Keratinocyte (primary cell): Measurements from ENCODE around the gene HHATL. TPM values are rescaled to one million over a fixed set of nuclear protein-coding genes. Genes with fewer than 3 reads are reported as not detected.

Experiments
- DNase-seq: peaks from one replicate; pipeline ENCODE4 v3.0.0-alpha.2; 2011; ENCODE audit warnings: low read depth, missing footprints, low spot score
- FAIRE-seq: peaks from 2 replicates; lab custom pipeline; 2011; peaks lifted over from hg19 to GRCh38; lab: Jason Lieb, UNC
- H2AFZ ChIP-seq: 2 replicates; pipeline ENCODE4 v1.6.0; 2012; ENCODE audit warnings: low read length, control low read depth, inconsistent platforms; ENCODE audit not compliant: control insufficient read depth
- H3K27ac ChIP-seq: 2 replicates; pipeline ENCODE4 v1.5.1; 2011; ENCODE audit warnings: low read length; ENCODE audit not compliant: control insufficient read depth, insufficient read depth
- H3K27me3 ChIP-seq: 3 replicates; pipeline ENCODE4 v1.6.0; 2011; ENCODE audit warnings: low read length; ENCODE audit not compliant: control insufficient read depth, insufficient read depth; ENCODE audit errors: extremely low read depth
- H3K36me3 ChIP-seq, 2 experiments: 2 replicates in 1 of 2; 3 replicates in 1 of 2; pipeline ENCODE4 v1.5.1; 2011; ENCODE audit warnings: low read length in 2 of 2, mild to moderate bottlenecking in 1 of 2; ENCODE audit not compliant: control insufficient read depth in 2 of 2, insufficient read depth in 2 of 2; ENCODE audit errors: extremely low read depth in 1 of 2
- H3K4me1 ChIP-seq: 3 replicates; pipeline ENCODE4 v1.5.1; 2011; ENCODE audit warnings: low read length; ENCODE audit not compliant: control insufficient read depth, insufficient read depth; ENCODE audit errors: extremely low read depth
- H3K4me2 ChIP-seq: 3 replicates; pipeline ENCODE4 v1.6.0; 2011; ENCODE audit warnings: low read depth, low read length; ENCODE audit not compliant: control insufficient read depth, insufficient read depth; ENCODE audit errors: extremely low read depth
- H3K4me3 ChIP-seq, 3 experiments: fragments of 200-600 bp in 1 of 3; sonication (generic) in 1 of 3; 2 replicates in 2 of 3; 3 replicates in 1 of 3; pipeline ENCODE4 v1.5.1; 2011 to 2016; ENCODE audit warnings: low read length in 3 of 3, mild to moderate bottlenecking in 3 of 3, control low read depth in 2 of 3, inconsistent platforms in 1 of 3, low read depth in 1 of 3, mixed read lengths in 1 of 3, mixed run types in 1 of 3, moderate library complexity in 1 of 3; ENCODE audit not compliant: control insufficient read depth in 2 of 3, insufficient read depth in 2 of 3; ENCODE audit errors: extremely low read depth in 1 of 3
- H3K79me2 ChIP-seq: 2 replicates; pipeline ENCODE4 v1.6.0; 2012; ENCODE audit warnings: low read length; ENCODE audit not compliant: control insufficient read depth, insufficient read depth
- H3K9ac ChIP-seq: 3 replicates; pipeline ENCODE4 v1.6.0; 2011; ENCODE audit warnings: low read length; ENCODE audit not compliant: control insufficient read depth, insufficient read depth; ENCODE audit errors: extremely low read depth
- H3K9me1 ChIP-seq: 3 replicates; pipeline ENCODE4 v1.6.0; 2011; ENCODE audit warnings: low read length; ENCODE audit not compliant: control insufficient read depth, insufficient read depth; ENCODE audit errors: extremely low read depth
- H3K9me3 ChIP-seq: 2 replicates; pipeline ENCODE4 v1.5.1; 2012; ENCODE audit warnings: low read depth, low read length; ENCODE audit not compliant: control insufficient read depth
- H4K20me1 ChIP-seq: 3 replicates; pipeline ENCODE4 v1.6.0; 2011; ENCODE audit warnings: low read length; ENCODE audit not compliant: control insufficient read depth, insufficient read depth; ENCODE audit errors: extremely low read depth
- EZH2 ChIP-seq: IDR thresholded peaks from one replicate; pipeline ENCODE4 v1.6.1; 2012; ENCODE audit warnings: inconsistent platforms, mild to moderate bottlenecking, low read length, moderate library complexity
- dilution Hi-C: fragments of 300-500 bp; cut with MboI; formaldehyde crosslinking; loops from one replicate; pipeline ENCODE4 v1.7.0; 2020; ENCODE audit warnings: low sequenced_read_pairs; ENCODE audit not compliant: extremely low pct_ligation_motif_present
- polyA plus RNA-seq, 5 experiments: library from polyadenylated mRNA; depleted of rRNA in 3 of 5; stranded (reverse) in 3 of 5; stranded (forward) in 1 of 5; unstranded in 1 of 5; fragments of >200 nt; gene quantifications; 1 replicate in 1 of 5; 2 replicates in 3 of 5; 3 replicates in 1 of 5; pipeline versions ENCODE4 v1.2.1 to v1.2.3, GENCODE V29; 2011 to 2012; ENCODE audit warnings: missing spikeins in 2 of 5, low read depth in 1 of 5, low replicate concordance in 1 of 5
- TF ChIP-seq, protein P1 (sequence below), 3 experiments: IDR thresholded peaks in 1 of 3; conservative IDR thresholded peaks in 1 of 3; optimal IDR thresholded peaks in 1 of 3; 2 replicates in 2 of 3; 3 replicates in 1 of 3; pipeline versions ENCODE3 to v1.5.1; 2011; ENCODE audit warnings: low read length in 3 of 3, mild to moderate bottlenecking in 3 of 3, moderate library complexity in 2 of 3, control low read depth in 1 of 3, inconsistent platforms in 1 of 3; ENCODE audit not compliant: insufficient read depth in 2 of 3; ENCODE audit errors: extremely low read depth in 1 of 3

The HHATL gene
- polyA plus RNA-seq, 1 donor (not counting 4 experiments of a cell fraction or from before 2014, with no cell fraction given), result not detected

DNA sequence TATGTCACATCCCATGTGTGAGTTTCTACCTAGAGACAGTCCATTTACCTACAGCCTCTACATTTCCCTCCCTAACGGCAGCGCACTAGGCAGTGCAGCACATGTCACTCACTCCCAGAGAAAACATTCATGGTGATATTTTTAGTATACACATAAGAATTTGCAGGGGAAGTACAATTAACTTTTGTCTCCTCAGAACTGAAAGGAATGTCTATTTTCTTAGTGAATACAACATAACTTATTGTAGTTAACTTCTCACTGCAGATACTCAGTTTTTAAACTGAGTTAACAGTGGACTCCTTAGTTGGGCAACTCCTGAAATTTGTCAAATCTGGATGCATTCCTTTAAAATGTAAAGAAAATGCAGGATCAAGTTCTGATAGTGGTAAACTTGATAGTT, 53.6 kb downstream of the HHATL start:
- Histone ChIP-seq H3K27me3 (no peaks in the 10 kb centered on the region), H3K9ac (no peak overlapping the region), H4K20me1 (peaks cover 3% of the 10 kb centered on the region), H3K4me1 (peaks cover 30% of the 10 kb centered on the region), H3K4me3 (no peak overlapping the region), H3K79me2 (peaks cover 9% of the 10 kb centered on the region), H3K27ac (no peak overlapping the region), H2AFZ (no peak overlapping the region), H3K9me1 (peaks cover 5% of the 10 kb centered on the region), H3K9me3 (no peaks in the 10 kb centered on the region), H3K4me2 (no peak overlapping the region), H3K36me3 (peaks cover 9 to 15% of the 10 kb centered on the region in 2 experiments)
- dilution Hi-C loops, result no loop called here
- no peak for FAIRE-seq
- TF ChIP-seq, protein P1, sequence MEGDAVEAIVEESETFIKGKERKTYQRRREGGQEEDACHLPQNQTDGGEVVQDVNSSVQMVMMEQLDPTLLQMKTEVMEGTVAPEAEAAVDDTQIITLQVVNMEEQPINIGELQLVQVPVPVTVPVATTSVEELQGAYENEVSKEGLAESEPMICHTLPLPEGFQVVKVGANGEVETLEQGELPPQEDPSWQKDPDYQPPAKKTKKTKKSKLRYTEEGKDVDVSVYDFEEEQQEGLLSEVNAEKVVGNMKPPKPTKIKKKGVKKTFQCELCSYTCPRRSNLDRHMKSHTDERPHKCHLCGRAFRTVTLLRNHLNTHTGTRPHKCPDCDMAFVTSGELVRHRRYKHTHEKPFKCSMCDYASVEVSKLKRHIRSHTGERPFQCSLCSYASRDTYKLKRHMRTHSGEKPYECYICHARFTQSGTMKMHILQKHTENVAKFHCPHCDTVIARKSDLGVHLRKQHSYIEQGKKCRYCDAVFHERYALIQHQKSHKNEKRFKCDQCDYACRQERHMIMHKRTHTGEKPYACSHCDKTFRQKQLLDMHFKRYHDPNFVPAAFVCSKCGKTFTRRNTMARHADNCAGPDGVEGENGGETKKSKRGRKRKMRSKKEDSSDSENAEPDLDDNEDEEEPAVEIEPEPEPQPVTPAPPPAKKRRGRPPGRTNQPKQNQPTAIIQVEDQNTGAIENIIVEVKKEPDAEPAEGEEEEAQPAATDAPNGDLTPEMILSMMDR (optimal IDR thresholded peaks at IDR 0.05 in 1 of 3, IDR thresholded peaks at IDR 0.05 in 1 of 3, conservative IDR thresholded peaks at IDR 0.05 in 1 of 3; ENCODE audit: extremely low read depth in 1 of 3, insufficient read depth in 2 of 3, low read length in 3 of 3), result no peak
- no peak for TF ChIP-seq EZH2
- no peak for DNase-seq

DNA sequence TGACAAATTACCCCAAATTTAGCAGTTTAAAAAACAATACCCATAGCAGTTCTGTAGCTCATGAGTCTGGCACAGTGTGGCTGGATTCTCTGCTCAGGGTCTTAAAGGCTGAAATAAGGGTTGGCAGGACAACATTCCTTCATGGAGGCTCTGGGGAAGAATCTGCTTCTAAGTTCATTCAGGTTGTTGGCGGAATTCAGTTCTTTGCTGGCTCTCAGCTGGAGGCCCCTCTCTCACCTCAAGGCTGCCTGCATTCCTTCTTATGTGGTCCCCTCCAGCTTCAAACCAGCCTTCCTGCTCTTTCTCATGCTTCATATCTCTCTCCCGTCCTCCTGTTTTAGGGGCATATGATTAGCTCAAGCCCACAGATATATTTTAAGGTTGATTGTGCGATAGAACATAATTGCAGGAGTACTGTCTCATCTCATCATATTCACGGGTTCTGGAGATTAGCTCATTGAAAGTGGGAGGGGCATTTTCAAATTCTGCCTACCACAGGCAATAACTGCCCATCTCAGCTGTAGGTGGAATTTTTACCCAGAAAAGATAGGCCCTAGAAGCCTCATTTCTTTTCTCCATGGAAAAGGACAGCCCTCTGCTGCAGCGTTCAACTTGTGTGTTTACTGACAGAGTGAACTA, 54.7 kb downstream of the HHATL start:
- Histone ChIP-seq H3K27me3 (no peaks in the 10 kb centered on the region), H3K9me1 (peaks cover 5% of the 10 kb centered on the region), H3K27ac (no peak overlapping the region), H3K9ac (no peak overlapping the region), H3K4me2 (no peak overlapping the region), H3K36me3 (peaks cover 13 to 19% of the 10 kb centered on the region in 2 experiments), H3K9me3 (no peaks in the 10 kb centered on the region), H4K20me1 (peaks cover 3% of the 10 kb centered on the region), H2AFZ (no peak overlapping the region), H3K4me1 (peaks cover 20% of the 10 kb centered on the region), H3K79me2 (peaks cover 2% of the 10 kb centered on the region), H3K4me3 (no peak overlapping the region)
- dilution Hi-C loops, result no loop called here
- FAIRE-seq (no peak), DNase-seq (no peak)
- no peak for TF ChIP-seq EZH2
- TF ChIP-seq, protein P1 (optimal IDR thresholded peaks at IDR 0.05 in 1 of 3, IDR thresholded peaks at IDR 0.05 in 1 of 3, conservative IDR thresholded peaks at IDR 0.05 in 1 of 3; ENCODE audit: extremely low read depth in 1 of 3, insufficient read depth in 2 of 3, low read length in 3 of 3), result no peak

Other genes starting within 250 kb of the HHATL start
- gene VIPR1, start 200.2 kb downstream of the HHATL start, polyA plus RNA-seq, result 4.5 to 10.0 TPM (median 8.5 TPM) in 3 replicates
- gene SEC22C, start 120.8 kb downstream of the HHATL start, polyA plus RNA-seq, result 45.3 to 58.4 TPM (median 54.9 TPM) in 3 replicates
- 27.6 to 48.3 TPM (median 36.2 TPM) in 3 replicates for gene SS18L2, start 111.9 kb downstream of the HHATL start, polyA plus RNA-seq
- gene NKTR, start 102.1 kb downstream of the HHATL start, polyA plus RNA-seq, result 15.2 to 38.6 TPM (median 25.3 TPM) in 3 replicates
- 5.1 to 10.6 TPM (median 8.0 TPM) in 3 replicates for gene ZBTB47, start 49.1 kb downstream of the HHATL start, polyA plus RNA-seq
- gene KLHL40, start 17.3 kb downstream of the HHATL start, polyA plus RNA-seq, result not detected in 3 replicates
- gene CCDC13, start 70.5 kb upstream of the HHATL start, polyA plus RNA-seq, result 0.06 to 0.21 TPM (median 0.17 TPM) in 3 replicates
- 262 to 443 TPM (median 294 TPM) in 3 replicates for gene HIGD1A, start 101.7 kb upstream of the HHATL start, polyA plus RNA-seq
- 0.22 to 0.23 TPM (median 0.23 TPM) in 3 replicates for gene ACKR2, start 106.6 kb upstream of the HHATL start, polyA plus RNA-seq
- not detected in 3 replicates for gene CYP8B1, start 173.1 kb upstream of the HHATL start, polyA plus RNA-seq
- gene ZNF662, start 203.3 kb upstream of the HHATL start, polyA plus RNA-seq, result 0.57 to 1.4 TPM (median 1.1 TPM) in 3 replicates